Astrocyte (in vitro differentiated cells and primary cell): ENCODE measurements around the gene DMAP1. TPM values are rescaled to one million over a fixed set of nuclear protein-coding genes. Genes with fewer than 3 reads are reported as not detected.

Experiments
- DNase-seq: peaks from one replicate; pipeline ENCODE4 v3.0.0-alpha.2; 2010; ENCODE audit warnings: low read depth
- FAIRE-seq: peaks from 2 replicates; lab custom pipeline; 2011; peaks lifted over from hg19 to GRCh38; lab: Jason Lieb, UNC
- H2AFZ ChIP-seq: 2 replicates; pipeline ENCODE4 v1.6.0; 2012; ENCODE audit warnings: low read depth, low read length, inconsistent platforms
- H3K27ac ChIP-seq: 2 replicates; pipeline ENCODE4 v1.5.1; 2011; ENCODE audit warnings: low read depth, low read length, inconsistent platforms
- H3K27me3 ChIP-seq: 2 replicates; pipeline ENCODE4 v1.6.0; 2011; ENCODE audit warnings: low read length, inconsistent platforms; ENCODE audit not compliant: insufficient read depth
- H3K36me3 ChIP-seq: 2 replicates; pipeline ENCODE4 v1.5.1; 2011; ENCODE audit warnings: low read length, inconsistent platforms; ENCODE audit not compliant: insufficient read depth
- H3K4me1 ChIP-seq: 2 replicates; pipeline ENCODE4 v1.5.1; 2011; ENCODE audit warnings: low read length, inconsistent platforms; ENCODE audit not compliant: insufficient read depth
- H3K4me2 ChIP-seq: 2 replicates; pipeline ENCODE4 v1.6.0; 2012; ENCODE audit warnings: low read length, inconsistent platforms
- H3K4me3 ChIP-seq: 2 replicates; pipeline ENCODE4 v1.5.1; 2011; ENCODE audit warnings: low read depth, mild to moderate bottlenecking, low read length, inconsistent platforms; ENCODE audit not compliant: insufficient read depth
- H3K79me2 ChIP-seq: 2 replicates; pipeline ENCODE4 v1.6.0; 2012; ENCODE audit warnings: mild to moderate bottlenecking, low read length, inconsistent platforms; ENCODE audit not compliant: insufficient read depth
- H3K9ac ChIP-seq: 2 replicates; pipeline ENCODE4 v1.6.0; 2012; ENCODE audit warnings: mild to moderate bottlenecking, low read length, inconsistent platforms
- H3K9me3 ChIP-seq: 2 replicates; pipeline ENCODE4 v1.5.1; 2012; ENCODE audit warnings: low read depth, mild to moderate bottlenecking, low read length, inconsistent platforms; ENCODE audit not compliant: insufficient read depth
- H4K20me1 ChIP-seq: 2 replicates; pipeline ENCODE4 v1.6.0; 2012; ENCODE audit warnings: low read length, inconsistent platforms; ENCODE audit not compliant: insufficient read depth
- H3K27ac Mint-ChIP-seq: one replicate; pipeline ENCODE4 v1.8.0; 2021; ENCODE audit warnings: mild to moderate bottlenecking, mixed read lengths; ENCODE audit not compliant: unreplicated experiment
- H3K27me3 Mint-ChIP-seq: one replicate; pipeline ENCODE4 v1.8.0; 2021; ENCODE audit warnings: low read depth, mixed read lengths; ENCODE audit not compliant: unreplicated experiment
- H3K36me3 Mint-ChIP-seq: one replicate; pipeline ENCODE4 v1.8.0; 2021; ENCODE audit warnings: low read depth, mixed read lengths; ENCODE audit not compliant: unreplicated experiment
- H3K4me1 Mint-ChIP-seq: one replicate; pipeline ENCODE4 v1.8.0; 2021; ENCODE audit warnings: low read depth, mixed read lengths; ENCODE audit not compliant: unreplicated experiment
- H3K4me3 Mint-ChIP-seq: one replicate; pipeline ENCODE4 v1.8.0; 2021; ENCODE audit warnings: mild to moderate bottlenecking, moderate library complexity, mixed read lengths; ENCODE audit not compliant: unreplicated experiment
- H3K9me3 Mint-ChIP-seq: one replicate; pipeline ENCODE4 v1.8.0; 2021; ENCODE audit warnings: mild to moderate bottlenecking, mixed read lengths; ENCODE audit not compliant: unreplicated experiment
- EZH2 ChIP-seq: IDR thresholded peaks from 2 replicates; pipeline ENCODE4 v1.6.1; 2012; ENCODE audit warnings: mild to moderate bottlenecking, low read length, inconsistent platforms; ENCODE audit not compliant: insufficient read depth
- total RNA-seq: library from RNA; stranded (reverse); gene quantifications from 2 replicates; pipeline ENCODE4 v1.2.1, GENCODE V29; 2021
- TF ChIP-seq, protein P1 (sequence below): IDR thresholded peaks from 2 replicates; pipeline ENCODE4 v1.5.1; 2011; ENCODE audit warnings: low read depth, mild to moderate bottlenecking, inconsistent platforms, low read length, moderate library complexity; ENCODE audit not compliant: insufficient read depth

Gene DMAP1
- total RNA-seq, 1 donor from 2014 or later, result 33.8 TPM

DNA sequence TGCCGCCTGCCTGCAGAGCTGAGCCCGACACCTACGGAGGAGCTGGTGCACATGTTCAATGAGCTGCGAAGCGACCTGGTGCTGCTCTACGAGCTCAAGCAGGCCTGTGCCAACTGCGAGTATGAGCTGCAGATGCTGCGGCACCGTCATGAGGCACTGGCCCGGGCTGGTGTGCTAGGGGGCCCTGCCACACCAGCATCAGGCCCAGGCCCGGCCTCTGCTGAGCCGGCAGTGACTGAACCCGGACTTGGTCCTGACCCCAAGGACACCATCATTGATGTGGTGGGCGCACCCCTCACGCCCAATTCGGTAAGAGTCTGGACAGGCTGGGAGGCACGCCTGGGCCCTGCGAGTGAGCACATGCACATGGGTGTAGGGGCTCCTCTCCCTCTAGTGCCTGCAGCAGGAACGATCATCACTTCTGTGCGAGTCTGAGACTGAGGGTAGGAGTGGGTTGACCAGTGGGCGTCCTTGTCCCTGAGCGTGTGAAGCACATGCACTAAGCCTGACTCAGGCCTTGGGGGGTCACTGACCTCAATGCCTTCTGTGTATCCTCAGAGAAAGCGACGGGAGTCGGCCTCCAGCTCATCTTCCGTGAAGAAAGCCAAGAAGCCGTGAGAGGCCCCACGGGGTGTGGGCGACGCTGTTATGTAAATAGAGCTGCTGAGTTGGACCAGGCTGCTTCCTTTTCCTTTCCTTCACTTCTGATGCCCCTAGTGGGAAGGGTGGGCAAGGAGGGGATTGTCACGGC is 6.9 kb downstream of the DMAP1 start:
- Mint-ChIP-seq H3K27ac (no peak overlapping the region), H3K36me3 (no peaks in the 10 kb centered on the region), H3K9me3 (no peaks in the 10 kb centered on the region), H3K27me3 (no peaks in the 10 kb centered on the region), H3K4me3 (no peak overlapping the region), H3K4me1 (no peaks in the 10 kb centered on the region)
- no peak for FAIRE-seq
- peaks cover 14% of the 10 kb centered on the region for H3K36me3 ChIP-seq
- H3K79me2 ChIP-seq, result no peaks in the 10 kb centered on the region
- H3K27me3 ChIP-seq, result no peaks in the 10 kb centered on the region
- no peak overlapping the region for H3K9ac ChIP-seq
- H3K4me2 ChIP-seq, result no peak overlapping the region
- no peak overlapping the region for H3K27ac ChIP-seq
- H2AFZ ChIP-seq, result no peak overlapping the region
- DNase-seq, result no peak
- peaks cover 6% of the 10 kb centered on the region for H3K4me1 ChIP-seq
- no peak for TF ChIP-seq EZH2
- TF ChIP-seq, protein P1, sequence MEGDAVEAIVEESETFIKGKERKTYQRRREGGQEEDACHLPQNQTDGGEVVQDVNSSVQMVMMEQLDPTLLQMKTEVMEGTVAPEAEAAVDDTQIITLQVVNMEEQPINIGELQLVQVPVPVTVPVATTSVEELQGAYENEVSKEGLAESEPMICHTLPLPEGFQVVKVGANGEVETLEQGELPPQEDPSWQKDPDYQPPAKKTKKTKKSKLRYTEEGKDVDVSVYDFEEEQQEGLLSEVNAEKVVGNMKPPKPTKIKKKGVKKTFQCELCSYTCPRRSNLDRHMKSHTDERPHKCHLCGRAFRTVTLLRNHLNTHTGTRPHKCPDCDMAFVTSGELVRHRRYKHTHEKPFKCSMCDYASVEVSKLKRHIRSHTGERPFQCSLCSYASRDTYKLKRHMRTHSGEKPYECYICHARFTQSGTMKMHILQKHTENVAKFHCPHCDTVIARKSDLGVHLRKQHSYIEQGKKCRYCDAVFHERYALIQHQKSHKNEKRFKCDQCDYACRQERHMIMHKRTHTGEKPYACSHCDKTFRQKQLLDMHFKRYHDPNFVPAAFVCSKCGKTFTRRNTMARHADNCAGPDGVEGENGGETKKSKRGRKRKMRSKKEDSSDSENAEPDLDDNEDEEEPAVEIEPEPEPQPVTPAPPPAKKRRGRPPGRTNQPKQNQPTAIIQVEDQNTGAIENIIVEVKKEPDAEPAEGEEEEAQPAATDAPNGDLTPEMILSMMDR, result no peak
- peaks cover 31% of the 10 kb centered on the region for H4K20me1 ChIP-seq
- no peak overlapping the region for H3K4me3 ChIP-seq
- H3K9me3 ChIP-seq, result no peaks in the 10 kb centered on the region

DNA sequence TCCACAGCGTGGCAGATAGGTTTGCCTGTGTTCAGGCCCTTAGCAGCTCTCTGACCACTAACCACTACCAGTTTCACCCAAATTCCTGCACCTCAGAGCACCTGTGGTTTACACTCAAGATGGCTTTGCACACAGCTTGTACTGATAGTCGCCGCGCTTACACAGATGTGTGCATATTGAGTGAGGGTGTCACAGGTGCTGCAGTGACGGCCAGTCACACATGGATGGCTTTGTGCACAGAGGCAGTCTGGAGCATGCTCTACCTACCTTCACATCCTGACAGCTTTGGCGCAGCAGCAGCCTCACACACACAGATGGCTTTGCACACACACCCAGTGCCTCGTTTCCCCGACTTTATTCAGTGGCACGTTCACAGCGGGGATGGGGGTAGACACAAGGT is 7.5 kb downstream of the DMAP1 start:
- H3K36me3 ChIP-seq, result peaks cover 14% of the 10 kb centered on the region
- H3K9me3 Mint-ChIP-seq, result no peaks in the 10 kb centered on the region
- no peaks in the 10 kb centered on the region for H3K27me3 ChIP-seq
- H3K79me2 ChIP-seq, result no peaks in the 10 kb centered on the region
- H3K9me3 ChIP-seq, result no peaks in the 10 kb centered on the region
- no peak overlapping the region for H2AFZ ChIP-seq
- no peak overlapping the region for H3K4me3 Mint-ChIP-seq
- H3K4me1 ChIP-seq, result peaks cover 6% of the 10 kb centered on the region
- peaks cover 31% of the 10 kb centered on the region for H4K20me1 ChIP-seq
- no peaks in the 10 kb centered on the region for H3K27me3 Mint-ChIP-seq
- FAIRE-seq (no peak), DNase-seq (no peak)
- H3K27ac Mint-ChIP-seq, result no peak overlapping the region
- H3K4me2 ChIP-seq, result no peak overlapping the region
- H3K27ac ChIP-seq, result no peak overlapping the region
- no peaks in the 10 kb centered on the region for H3K36me3 Mint-ChIP-seq
- no peak overlapping the region for H3K9ac ChIP-seq
- H3K4me1 Mint-ChIP-seq, result no peaks in the 10 kb centered on the region
- no peak for TF ChIP-seq EZH2
- TF ChIP-seq, protein P1, result no peak
- H3K4me3 ChIP-seq, result no peak overlapping the region

DNA sequence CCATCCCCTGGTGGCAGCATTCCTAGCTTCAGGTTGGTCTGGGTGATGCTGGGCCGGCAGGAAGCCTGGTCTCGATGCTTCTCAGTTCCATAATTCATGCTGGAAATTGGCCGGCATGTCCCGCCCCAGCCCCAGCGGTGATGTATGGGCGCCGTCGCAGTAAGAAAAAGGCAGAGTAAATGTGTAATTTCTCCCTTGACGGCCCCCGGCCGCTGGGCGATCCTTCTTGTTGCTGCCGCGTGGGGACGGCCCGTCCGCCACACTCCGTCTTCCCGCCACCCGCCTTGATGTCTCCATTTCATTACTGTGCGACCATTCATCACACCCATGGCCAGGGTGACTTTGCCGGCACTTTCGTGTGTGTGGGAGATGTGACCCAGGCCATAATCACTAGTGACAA is 8.5 kb downstream of the DMAP1 start:
- Mint-ChIP-seq H3K27me3 (no peaks in the 10 kb centered on the region), H3K4me3 (no peak overlapping the region), H3K36me3 (no peaks in the 10 kb centered on the region), H3K9me3 (no peaks in the 10 kb centered on the region), H3K27ac (no peak overlapping the region), H3K4me1 (no peaks in the 10 kb centered on the region)
- Histone ChIP-seq H4K20me1 (peaks cover 31% of the 10 kb centered on the region), H3K9me3 (no peaks in the 10 kb centered on the region), H3K27ac (no peak overlapping the region), H3K27me3 (no peaks in the 10 kb centered on the region), H3K9ac (no peak overlapping the region), H2AFZ (no peak overlapping the region), H3K4me2 (no peak overlapping the region), H3K4me3 (no peak overlapping the region), H3K36me3 (peaks cover 14% of the 10 kb centered on the region), H3K4me1 (peaks cover 6% of the 10 kb centered on the region), H3K79me2 (no peaks in the 10 kb centered on the region)
- FAIRE-seq (no peak), DNase-seq (no peak)
- TF ChIP-seq, protein P1, result no peak
- TF ChIP-seq EZH2, result no peak
